ENCODE data around the gene ADRA2B.

DNA sequence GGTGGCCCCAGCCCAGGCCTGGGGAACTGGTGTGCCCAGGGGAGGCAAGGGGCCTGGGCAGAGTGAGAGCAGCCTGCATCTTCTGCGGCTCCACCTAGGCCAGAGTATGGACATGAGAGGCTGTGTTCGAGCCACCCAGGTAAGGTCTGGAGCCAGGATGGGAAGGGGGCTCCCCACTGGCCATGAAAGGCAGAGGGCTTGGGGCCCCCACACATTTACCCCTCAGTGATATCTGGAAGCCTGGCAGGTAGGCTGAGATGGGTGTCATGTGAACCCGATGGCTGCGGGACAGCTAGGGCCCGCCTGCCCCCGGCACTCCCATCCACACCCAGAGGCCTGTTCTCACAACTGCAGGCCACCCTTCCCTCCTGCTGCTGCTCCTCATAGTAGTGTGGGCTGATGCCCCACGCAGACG, 13.2 kb downstream of the ADRA2B start:
- TF ChIP-seq POLR2AphosphoS5 (IDR thresholded peaks at IDR 0.05) (no peak), EP300 (IDR thresholded peaks at IDR 0.05) (no peak)
- TF ChIP-seq, protein P1, sequence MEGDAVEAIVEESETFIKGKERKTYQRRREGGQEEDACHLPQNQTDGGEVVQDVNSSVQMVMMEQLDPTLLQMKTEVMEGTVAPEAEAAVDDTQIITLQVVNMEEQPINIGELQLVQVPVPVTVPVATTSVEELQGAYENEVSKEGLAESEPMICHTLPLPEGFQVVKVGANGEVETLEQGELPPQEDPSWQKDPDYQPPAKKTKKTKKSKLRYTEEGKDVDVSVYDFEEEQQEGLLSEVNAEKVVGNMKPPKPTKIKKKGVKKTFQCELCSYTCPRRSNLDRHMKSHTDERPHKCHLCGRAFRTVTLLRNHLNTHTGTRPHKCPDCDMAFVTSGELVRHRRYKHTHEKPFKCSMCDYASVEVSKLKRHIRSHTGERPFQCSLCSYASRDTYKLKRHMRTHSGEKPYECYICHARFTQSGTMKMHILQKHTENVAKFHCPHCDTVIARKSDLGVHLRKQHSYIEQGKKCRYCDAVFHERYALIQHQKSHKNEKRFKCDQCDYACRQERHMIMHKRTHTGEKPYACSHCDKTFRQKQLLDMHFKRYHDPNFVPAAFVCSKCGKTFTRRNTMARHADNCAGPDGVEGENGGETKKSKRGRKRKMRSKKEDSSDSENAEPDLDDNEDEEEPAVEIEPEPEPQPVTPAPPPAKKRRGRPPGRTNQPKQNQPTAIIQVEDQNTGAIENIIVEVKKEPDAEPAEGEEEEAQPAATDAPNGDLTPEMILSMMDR (IDR thresholded peaks at IDR 0.05) = no peak

Measured in gastroesophageal sphincter (tissue), 3 donors.